Breast epithelium (tissue), 4 donors: Measurements from ENCODE around the gene RGS3. TPM values are rescaled to one million over a fixed set of nuclear protein-coding genes. Genes with fewer than 3 reads are reported as not detected.

Experiments
- DNase-seq, 2 donors: peaks; one replicate each; pipeline ENCODE4 v3.0.0-alpha.2; 2019; ENCODE audit warnings: low spot score in 2 of 2
- H3K27ac ChIP-seq, 2 donors: fragments of 200-600 bp; sonication (generic) in 1 of 2; one replicate each; pipeline ENCODE4 v1.5.1; 2016 to 2019; ENCODE audit warnings: mild to moderate bottlenecking in 1 of 2
- H3K27me3 ChIP-seq, 2 donors: fragments of 200-600 bp; sonication (generic) in 1 of 2; one replicate each; pipeline versions ENCODE4 v1.5.1 to v1.6.0; 2017 to 2019; ENCODE audit warnings: control low read depth in 1 of 2, mild to moderate bottlenecking in 1 of 2
- H3K36me3 ChIP-seq: fragments of 200-600 bp; one replicate; pipeline ENCODE4 v1.5.1; 2019
- H3K4me1 ChIP-seq, 2 donors: fragments of 200-600 bp; sonication (generic); one replicate each; pipeline ENCODE4 v1.5.1; 2016 to 2019; ENCODE audit warnings: control low read depth in 1 of 2
- H3K4me3 ChIP-seq, 3 donors: fragments of 200-600 bp; sonication (generic); 1 replicate in 2 of 3; 2 replicates in 1 of 3; pipeline ENCODE4 v1.5.1; 2016 to 2019; ENCODE audit warnings: mild to moderate bottlenecking in 3 of 3, moderate library complexity in 2 of 3
- H3K9me3 ChIP-seq, 2 donors: fragments of 200-600 bp; sonication (generic) in 1 of 2; one replicate each; pipeline ENCODE4 v1.5.1; 2016 to 2019; ENCODE audit warnings: control low read depth in 1 of 2
- POLR2A ChIP-seq: fragments of 450-650 bp; IDR thresholded peaks from one replicate; pipeline ENCODE4 v1.6.1; 2016; ENCODE audit warnings: antibody characterized with exemption, mild to moderate bottlenecking, moderate library complexity
- POLR2AphosphoS5 ChIP-seq, 3 donors: sonication (generic); formaldehyde crosslinking; IDR thresholded peaks; one replicate each; pipeline ENCODE4 v1.6.1; 2017; ENCODE audit warnings: antibody characterized with exemption in 3 of 3
- intact Hi-C: fragments of 100-400 bp; cut with DNase I; formaldehyde crosslinking; loops from one replicate; pipeline ENCODE4 v1.15.1; 2023; ENCODE audit warnings: low total_unique reads
- total RNA-seq, 3 donors: library from RNA; depleted of rRNA; stranded (reverse); fragments of >200 nt; gene quantifications; one replicate each; pipeline ENCODE4 v1.1.0, GENCODE V29; 2016
- TF ChIP-seq, protein P1 (sequence below), 3 donors: fragments of 450-650 bp; IDR thresholded peaks; one replicate each; pipeline ENCODE4 v1.5.1; 2016 to 2017; ENCODE audit warnings: antibody characterized with exemption in 3 of 3, mild to moderate bottlenecking in 3 of 3, moderate library complexity in 3 of 3

Gene RGS3
- total RNA-seq, 3 donors from 2014 or later, result 31.7 to 49.0 (median 35.4) TPM

DNA sequence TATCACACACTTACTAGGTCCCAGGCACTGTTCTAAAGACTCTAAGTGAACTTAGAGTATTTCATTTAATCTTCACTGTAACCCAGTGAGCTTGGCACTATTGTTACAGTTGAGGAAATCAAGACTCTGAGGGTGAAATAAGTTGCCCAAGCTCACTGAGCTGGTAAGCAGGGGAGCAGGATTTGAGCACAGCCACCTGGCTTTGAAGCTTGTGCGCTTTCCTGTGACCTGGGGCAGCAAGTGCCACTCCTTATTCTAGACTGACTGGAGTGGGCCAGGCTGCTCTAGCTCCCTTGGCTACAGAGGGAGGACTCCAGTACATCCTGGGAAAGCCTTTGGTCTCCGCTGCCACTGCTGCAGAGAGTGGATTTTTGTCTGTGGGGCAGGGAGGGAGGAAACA lies 50.0 kb downstream of the RGS3 start:
- no peaks in the 10 kb centered on the region for H3K9me3 ChIP-seq
- DNase-seq, result no peak
- H3K27me3 ChIP-seq, result no peaks in the 10 kb centered on the region
- H3K4me1 ChIP-seq, result no peaks in the 10 kb centered on the region
- no peak overlapping the region for H3K4me3 ChIP-seq
- H3K27ac ChIP-seq, result no peak overlapping the region
- no peaks in the 10 kb centered on the region for H3K36me3 ChIP-seq
- intact Hi-C loops, result no loop called here
- TF ChIP-seq, protein P1, sequence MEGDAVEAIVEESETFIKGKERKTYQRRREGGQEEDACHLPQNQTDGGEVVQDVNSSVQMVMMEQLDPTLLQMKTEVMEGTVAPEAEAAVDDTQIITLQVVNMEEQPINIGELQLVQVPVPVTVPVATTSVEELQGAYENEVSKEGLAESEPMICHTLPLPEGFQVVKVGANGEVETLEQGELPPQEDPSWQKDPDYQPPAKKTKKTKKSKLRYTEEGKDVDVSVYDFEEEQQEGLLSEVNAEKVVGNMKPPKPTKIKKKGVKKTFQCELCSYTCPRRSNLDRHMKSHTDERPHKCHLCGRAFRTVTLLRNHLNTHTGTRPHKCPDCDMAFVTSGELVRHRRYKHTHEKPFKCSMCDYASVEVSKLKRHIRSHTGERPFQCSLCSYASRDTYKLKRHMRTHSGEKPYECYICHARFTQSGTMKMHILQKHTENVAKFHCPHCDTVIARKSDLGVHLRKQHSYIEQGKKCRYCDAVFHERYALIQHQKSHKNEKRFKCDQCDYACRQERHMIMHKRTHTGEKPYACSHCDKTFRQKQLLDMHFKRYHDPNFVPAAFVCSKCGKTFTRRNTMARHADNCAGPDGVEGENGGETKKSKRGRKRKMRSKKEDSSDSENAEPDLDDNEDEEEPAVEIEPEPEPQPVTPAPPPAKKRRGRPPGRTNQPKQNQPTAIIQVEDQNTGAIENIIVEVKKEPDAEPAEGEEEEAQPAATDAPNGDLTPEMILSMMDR (IDR thresholded peaks at IDR 0.05), result no peak
- TF ChIP-seq POLR2A (no peak), POLR2AphosphoS5 (IDR thresholded peaks at IDR 0.05) (no peak)

- Histone ChIP-seq H3K36me3 (no peaks in the 10 kb centered on the region), H3K4me3 (no peak overlapping the region), H3K4me1 (no peaks in the 10 kb centered on the region), H3K27ac (no peak overlapping the region), H3K27me3 (no peaks in the 10 kb centered on the region), H3K9me3 (no peaks in the 10 kb centered on the region)
- intact Hi-C loops, result no loop called here
- DNase-seq, result no peak
- TF ChIP-seq, protein P1 (IDR thresholded peaks at IDR 0.05), result no peak
- TF ChIP-seq POLR2AphosphoS5 (IDR thresholded peaks at IDR 0.05), result no peak
- TF ChIP-seq POLR2A, result no peak
Observed at GRCh38 chr9:113514061-113514460, 50.5 kb downstream of the RGS3 start.

DNA sequence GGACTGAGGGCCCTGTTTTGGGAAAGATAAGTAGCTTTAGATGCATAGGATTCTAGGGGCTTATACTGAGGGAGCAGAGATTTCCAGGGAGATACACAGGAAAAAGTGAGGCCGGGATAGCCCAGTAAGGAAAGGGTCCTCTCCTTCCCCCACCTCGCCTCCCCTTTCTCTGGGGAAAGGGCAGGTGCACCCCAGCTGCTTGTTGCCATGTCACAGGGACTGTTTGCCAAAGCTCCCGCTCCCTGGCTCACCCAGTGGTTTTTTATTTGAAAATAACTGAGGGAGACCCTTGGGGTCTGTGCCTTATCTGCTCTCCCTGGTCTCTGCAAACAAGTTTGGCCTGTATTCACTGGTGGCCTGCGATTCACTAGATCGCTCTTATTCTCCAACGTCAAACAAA lies 51.2 kb downstream of the RGS3 start:
- no peaks in the 10 kb centered on the region for H3K9me3 ChIP-seq
- H3K4me3 ChIP-seq, result no peak overlapping the region
- DNase-seq, result no peak
- H3K27me3 ChIP-seq, result no peaks in the 10 kb centered on the region
- H3K36me3 ChIP-seq, result no peaks in the 10 kb centered on the region
- intact Hi-C loops, result no loop called here
- no peak overlapping the region for H3K27ac ChIP-seq
- TF ChIP-seq POLR2A (no peak), POLR2AphosphoS5 (IDR thresholded peaks at IDR 0.05) (no peak)
- TF ChIP-seq, protein P1 (IDR thresholded peaks at IDR 0.05), result no peak
- no peaks in the 10 kb centered on the region for H3K4me1 ChIP-seq

- H3K9me3 ChIP-seq, result no peaks in the 10 kb centered on the region
- no peak overlapping the region for H3K4me3 ChIP-seq
- H3K4me1 ChIP-seq, result no peaks in the 10 kb centered on the region
- DNase-seq, result no peak
- no peak overlapping the region for H3K27ac ChIP-seq
- H3K36me3 ChIP-seq, result no peaks in the 10 kb centered on the region
- intact Hi-C loops, result no loop called here
- H3K27me3 ChIP-seq, result no peaks in the 10 kb centered on the region
- TF ChIP-seq POLR2AphosphoS5 (IDR thresholded peaks at IDR 0.05) (no peak), POLR2A (no peak)
- TF ChIP-seq, protein P1 (IDR thresholded peaks at IDR 0.05), result no peak
Observed at GRCh38 chr9:113515862-113516261, 52.3 kb downstream of the RGS3 start.

DNA sequence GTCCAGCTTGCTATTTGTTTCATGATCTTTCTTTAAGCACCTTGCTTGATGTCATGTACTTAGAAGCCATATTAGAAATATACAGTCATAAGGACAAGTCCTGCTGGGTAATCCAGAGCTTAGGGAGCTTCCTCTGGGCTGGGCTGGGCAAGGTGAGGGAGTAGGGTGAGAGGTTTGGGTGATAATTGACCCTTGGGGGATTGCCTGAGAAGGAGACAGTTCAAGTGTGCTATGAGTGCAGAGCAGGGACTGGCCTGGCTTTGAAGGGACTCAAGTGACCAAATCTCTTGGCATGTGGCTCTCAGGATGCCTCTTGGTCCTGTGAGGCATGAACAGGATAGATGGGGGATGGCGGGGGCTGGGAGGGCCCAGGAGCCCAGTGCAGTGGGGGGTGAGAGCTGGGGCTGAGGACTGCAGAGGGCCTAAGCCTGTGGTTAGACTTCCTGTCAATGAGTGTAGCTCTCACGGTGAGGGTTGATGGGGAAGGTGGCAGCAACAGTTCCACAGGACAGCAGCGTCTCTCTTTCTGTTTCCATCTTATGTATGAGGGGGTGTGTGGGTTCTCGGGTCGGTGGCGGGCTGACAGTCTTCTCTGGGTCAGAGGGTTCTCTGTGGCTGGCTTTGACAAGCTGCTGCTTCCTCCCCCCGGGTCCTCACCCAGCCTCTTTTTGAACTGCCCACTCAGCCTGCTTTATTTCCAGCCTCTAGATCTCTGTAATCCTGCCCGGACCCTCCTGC lies 53.5 kb downstream of the RGS3 start:
- no peaks in the 10 kb centered on the region for H3K36me3 ChIP-seq

More for the DNA sequence above, 53.5 kb downstream of the RGS3 start:
- Histone ChIP-seq H3K9me3 (no peaks in the 10 kb centered on the region), H3K4me1 (no peaks in the 10 kb centered on the region), H3K27ac (no peak overlapping the region), H3K27me3 (no peaks in the 10 kb centered on the region), H3K4me3 (no peak overlapping the region)
- DNase-seq, result no peak
- intact Hi-C loops, result no loop called here
- no peak for TF ChIP-seq POLR2AphosphoS5 (IDR thresholded peaks at IDR 0.05)
- TF ChIP-seq POLR2A, result no peak
- TF ChIP-seq, protein P1 (IDR thresholded peaks at IDR 0.05), result no peak
